AG04449 (cell line): Measurements from ENCODE around the gene DYNLT2.
"Not testable (repeated sequence)": the region's sequence is repeated elsewhere in the genome, so short reads cannot be mapped to it uniquely, and the experiment has no call there.

Source experiments
- CTCF ChIA-PET: fragments of 350-600 bp; formaldehyde crosslinking; extraction: SDS; loops from one replicate; lab custom pipeline; 2021; ENCODE audit warnings: antibody characterized with exemption; lab: Yijun Ruan, JAX
- POLR2A ChIA-PET: fragments of 400-600, 350-600 bp; formaldehyde crosslinking; extraction: SDS; loops from one replicate; lab custom pipeline; 2020; ENCODE audit warnings: antibody characterized with exemption, inconsistent platforms; lab: Yijun Ruan, JAX
- DNase-seq: peaks from one replicate; pipeline ENCODE4 v3.0.0-alpha.2; 2010; ENCODE audit warnings: low read depth, low spot score
- H3K4me3 ChIP-seq: 2 replicates; pipeline ENCODE4 v1.5.1; 2011; ENCODE audit warnings: low read depth, mild to moderate bottlenecking, control low read depth, low read length
- TF ChIP-seq, protein P1 (sequence below): IDR thresholded peaks from one replicate; pipeline ENCODE4 v1.5.1; 2011; ENCODE audit warnings: mild to moderate bottlenecking, moderate library complexity, low read length, control low read depth, inconsistent platforms; ENCODE audit not compliant: insufficient read depth; ENCODE audit errors: missing control alignments

Gene DYNLT2

DNA sequence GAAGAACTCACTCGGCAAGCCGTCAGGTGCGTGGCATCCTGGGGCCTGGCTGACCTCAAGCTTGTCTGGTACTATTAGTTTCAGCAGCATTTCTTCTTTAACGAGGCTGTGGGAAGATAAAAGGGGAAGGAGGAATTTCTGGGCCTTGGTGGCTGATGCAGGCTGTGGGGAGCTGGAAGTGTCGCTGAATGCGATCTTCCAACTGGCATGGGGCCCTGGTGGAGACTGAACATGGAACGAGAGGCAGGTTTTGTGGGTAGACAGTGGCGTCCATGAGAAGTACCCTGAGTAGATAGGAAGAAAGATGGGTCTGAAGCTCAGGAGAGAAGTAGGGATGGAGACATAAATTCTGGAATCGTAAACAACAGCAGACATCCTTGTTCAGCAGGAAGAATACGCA is 23.9 kb upstream of the DYNLT2 start:
- no peak for DNase-seq
- TF ChIP-seq, protein P1, sequence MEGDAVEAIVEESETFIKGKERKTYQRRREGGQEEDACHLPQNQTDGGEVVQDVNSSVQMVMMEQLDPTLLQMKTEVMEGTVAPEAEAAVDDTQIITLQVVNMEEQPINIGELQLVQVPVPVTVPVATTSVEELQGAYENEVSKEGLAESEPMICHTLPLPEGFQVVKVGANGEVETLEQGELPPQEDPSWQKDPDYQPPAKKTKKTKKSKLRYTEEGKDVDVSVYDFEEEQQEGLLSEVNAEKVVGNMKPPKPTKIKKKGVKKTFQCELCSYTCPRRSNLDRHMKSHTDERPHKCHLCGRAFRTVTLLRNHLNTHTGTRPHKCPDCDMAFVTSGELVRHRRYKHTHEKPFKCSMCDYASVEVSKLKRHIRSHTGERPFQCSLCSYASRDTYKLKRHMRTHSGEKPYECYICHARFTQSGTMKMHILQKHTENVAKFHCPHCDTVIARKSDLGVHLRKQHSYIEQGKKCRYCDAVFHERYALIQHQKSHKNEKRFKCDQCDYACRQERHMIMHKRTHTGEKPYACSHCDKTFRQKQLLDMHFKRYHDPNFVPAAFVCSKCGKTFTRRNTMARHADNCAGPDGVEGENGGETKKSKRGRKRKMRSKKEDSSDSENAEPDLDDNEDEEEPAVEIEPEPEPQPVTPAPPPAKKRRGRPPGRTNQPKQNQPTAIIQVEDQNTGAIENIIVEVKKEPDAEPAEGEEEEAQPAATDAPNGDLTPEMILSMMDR = no peak
- POLR2A ChIA-PET = no interaction called here
- H3K4me3 ChIP-seq = no peak overlapping the region
- CTCF ChIA-PET = interaction anchor here (2.9 kb wide), 1 partner anchor 15 kb away, joined by 16 read pairs; no protein-coding TSS in a partner anchor

DNA sequence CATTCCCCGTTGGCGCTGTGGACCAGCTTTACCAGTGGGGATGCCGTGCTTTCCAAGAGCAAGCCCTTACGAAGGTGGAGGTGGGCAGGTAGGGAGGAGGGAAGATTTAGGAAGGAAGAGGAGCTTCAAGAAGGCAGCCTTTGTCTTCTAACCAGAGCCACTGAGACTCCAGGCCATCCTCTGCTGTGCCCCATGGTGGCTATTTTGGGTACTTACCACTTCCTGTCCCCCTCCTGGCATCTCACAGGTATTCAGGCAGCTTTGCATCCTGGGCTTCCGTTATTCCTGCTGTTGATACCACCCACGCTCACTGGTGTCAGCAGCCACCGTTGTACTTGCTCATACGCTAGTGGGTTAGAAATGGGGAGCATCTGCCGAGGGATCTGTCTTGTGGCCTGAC is 23.0 kb upstream of the DYNLT2 start:
- CTCF ChIA-PET = interaction anchor here (1.7 to 2.9 kb wide), 2 partner anchors 16 to 22 kb away, joined by 3 to 16 read pairs; no protein-coding TSS in a partner anchor
- H3K4me3 ChIP-seq = no peak overlapping the region
- no peak for DNase-seq
- POLR2A ChIA-PET = no interaction called here
- TF ChIP-seq, protein P1 = no peak

DNA sequence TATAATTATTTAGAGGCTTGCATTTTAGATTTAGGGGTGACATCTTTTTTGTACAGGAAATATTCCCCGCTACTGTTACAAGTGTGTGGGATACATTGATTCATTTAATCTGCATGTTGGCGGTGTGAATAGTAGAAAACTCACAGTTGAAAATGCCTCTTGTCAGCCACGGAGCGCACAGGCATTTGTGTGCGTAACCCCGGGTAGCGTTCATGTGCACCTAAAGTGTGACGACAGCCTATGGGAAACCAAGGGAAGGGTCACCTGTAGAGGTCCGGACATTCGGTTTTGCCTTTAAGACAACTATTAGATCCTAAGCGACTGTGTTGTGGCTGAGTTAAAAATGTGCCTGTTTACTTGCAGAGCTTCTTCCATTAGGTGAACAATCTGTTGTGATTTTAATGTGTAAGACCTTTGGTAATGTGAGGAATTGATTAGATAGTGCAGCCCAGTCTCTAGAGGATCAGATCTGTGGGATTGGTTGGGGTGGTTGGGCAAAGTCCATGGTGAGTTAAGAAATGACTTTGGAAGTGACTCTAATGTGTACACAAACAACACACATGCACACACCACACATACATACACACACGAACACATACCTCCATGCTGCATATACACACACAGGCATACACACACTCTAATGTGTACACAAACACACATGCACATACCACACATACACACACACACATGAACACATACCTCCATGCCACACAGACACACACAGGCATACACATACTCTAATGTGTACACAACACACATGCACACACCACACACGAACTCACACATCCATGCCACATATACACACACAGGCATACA is 15.8 kb upstream of the DYNLT2 start:
- DNase-seq = no peak
- TF ChIP-seq, protein P1 = no peak
- H3K4me3 ChIP-seq = no peak overlapping the region
- ChIA-PET CTCF (interaction anchor here (0.9 to 4.1 kb wide), 4 partner anchors 11 to 750 kb away, joined by 3 to 22 read pairs (median 4); no protein-coding TSS in a partner anchor), POLR2A (no interaction called here)

DNA sequence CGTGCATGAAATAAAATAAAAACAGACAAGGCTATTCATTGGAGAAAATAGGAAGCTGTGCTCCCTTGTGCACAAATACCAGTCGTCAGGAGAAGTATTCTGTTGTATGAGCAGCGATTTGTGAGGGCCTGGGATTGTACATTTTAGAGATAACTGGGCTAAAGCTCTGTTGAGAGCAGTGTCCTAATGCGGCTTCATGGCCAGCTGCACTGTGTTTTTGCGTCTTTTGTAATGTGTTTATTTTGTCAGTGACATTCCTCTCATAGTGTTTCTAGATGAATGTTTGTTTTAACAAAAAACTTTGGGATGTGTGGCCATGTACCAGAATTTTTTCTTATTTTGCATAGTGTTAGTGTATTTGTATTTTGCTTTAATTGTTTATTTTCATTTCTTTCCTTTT is 14.9 kb upstream of the DYNLT2 start:
- DNase-seq = no peak
- H3K4me3 ChIP-seq = no peak overlapping the region
- TF ChIP-seq, protein P1 = no peak
- POLR2A ChIA-PET = no interaction called here
- CTCF ChIA-PET = interaction anchor here (0.9 to 1.1 kb wide), 2 partner anchors 10 to 22 kb away, joined by 3 read pairs; no protein-coding TSS in a partner anchor

DNA sequence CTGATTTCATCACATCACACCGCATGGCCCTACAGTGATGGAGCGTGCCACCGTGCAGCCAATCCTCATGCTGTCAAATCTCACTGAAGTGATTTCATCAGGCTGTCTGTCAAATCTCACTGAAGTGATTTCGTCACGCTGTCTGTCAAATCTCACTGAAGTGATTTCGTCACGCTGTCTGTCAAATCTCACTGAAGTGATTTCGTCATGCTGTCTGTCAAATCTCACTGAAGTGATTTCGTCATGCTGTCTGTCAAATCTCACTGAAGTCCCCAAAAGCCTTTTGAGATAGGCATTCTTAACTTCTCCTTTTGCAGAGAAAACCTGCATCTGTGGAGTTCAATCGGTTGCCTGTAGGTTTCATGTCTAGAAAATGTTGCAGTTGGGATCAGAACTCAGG is 14.4 kb upstream of the DYNLT2 start:
- POLR2A ChIA-PET, H3K4me3 ChIP-seq, DNase-seq: not testable (repeated sequence)
- CTCF ChIA-PET = interaction anchor here (1.1 kb wide), 1 partner anchor 9 kb away, joined by 3 read pairs; no protein-coding TSS in a partner anchor

DNA sequence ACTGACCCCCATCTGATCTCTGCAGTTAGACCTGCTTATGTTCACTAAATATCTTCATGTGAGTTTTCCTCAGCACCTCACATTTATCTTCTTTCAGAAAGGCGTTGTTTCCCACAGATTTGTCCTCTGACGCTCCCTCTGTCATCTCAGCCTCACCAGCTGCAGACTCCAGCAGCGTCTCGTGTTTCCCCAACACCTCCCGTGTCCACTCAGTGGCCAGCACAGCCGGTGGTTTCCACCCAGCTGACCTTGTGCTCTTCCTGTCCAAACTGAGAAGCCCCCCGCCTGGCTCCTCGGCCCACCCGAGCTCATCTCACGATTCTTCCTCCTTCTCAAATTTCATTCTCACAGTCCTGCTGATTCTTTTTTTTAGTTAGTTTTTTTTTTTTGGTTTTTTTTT is 12.5 kb upstream of the DYNLT2 start:
- H3K4me3 ChIP-seq = no peak overlapping the region
- ChIA-PET POLR2A (no interaction called here), CTCF (interaction anchor here (0.9 to 1.5 kb wide), 3 partner anchors 11 to 67 kb away, joined by 3 to 5 read pairs (median 3); no protein-coding TSS in a partner anchor)
- no peak for DNase-seq
- TF ChIP-seq, protein P1 = no peak
